GM19023 (cell line): ENCODE results near the gene LRRN3.
"Not testable (repeated sequence)": the region's sequence is repeated elsewhere in the genome, so short reads cannot be mapped to it uniquely, and the experiment has no call there.

ENCODE experiments used
- ATAC-seq: cut with Tn5 transposase; IDR thresholded peaks from one replicate; pipeline ENCODE4 v1.9.1; 2021; ENCODE audit warnings: mild to moderate bottlenecking, moderate library complexity; ENCODE audit not compliant: unreplicated experiment

Gene LRRN3

GRCh38 chr7:111090846-111091245, at the start of gene LRRN3:
Gene LRRN3, plus strand, starts transcription at chr7:111091127. Its CDS starts 31,646 bp downstream, at chr7:111122773.
- ATAC-seq = no peak

- no peak for ATAC-seq
These were observed 49.4 kb upstream of the LRRN3 start for GRCh38 chr7:111041577-111041976.

GRCh38 chr7:111042842-111043241, 48.1 kb upstream of the LRRN3 start:
- no peak for ATAC-seq

- ATAC-seq = peak; percentile 84
These were observed 47.4 kb upstream of the LRRN3 start for GRCh38 chr7:111043561-111043960.

GRCh38 chr7:111045449-111045848, 45.5 kb upstream of the LRRN3 start:
- ATAC-seq = no peak

- no peak for ATAC-seq
These were observed 43.3 kb upstream of the LRRN3 start for GRCh38 chr7:111047595-111047994.

GRCh38 chr7:111049971-111050680, 40.8 kb upstream of the LRRN3 start:
- ATAC-seq = no peak

- no peak for ATAC-seq
These were observed 40.0 kb upstream of the LRRN3 start for GRCh38 chr7:111050875-111051416.

- ATAC-seq = no peak
These were observed 39.1 kb upstream of the LRRN3 start for GRCh38 chr7:111051832-111052231.

GRCh38 chr7:111053035-111053434, 37.9 kb upstream of the LRRN3 start:
- no peak for ATAC-seq

- no peak for ATAC-seq
These were observed 34.6 kb upstream of the LRRN3 start for GRCh38 chr7:111056371-111056770.

- no peak for ATAC-seq
These were observed 33.9 kb upstream of the LRRN3 start for GRCh38 chr7:111057066-111057465.

GRCh38 chr7:111059833-111060232, 31.1 kb upstream of the LRRN3 start:
- ATAC-seq = no peak

GRCh38 chr7:111063166-111063565, 27.8 kb upstream of the LRRN3 start:
- ATAC-seq = no peak

GRCh38 chr7:111067251-111067650, 23.7 kb upstream of the LRRN3 start:
- no peak for ATAC-seq

- ATAC-seq = no peak
These were observed 23.2 kb upstream of the LRRN3 start for GRCh38 chr7:111067682-111068081.

- ATAC-seq = no peak
These were observed 22.3 kb upstream of the LRRN3 start for GRCh38 chr7:111068618-111069017.

- ATAC-seq = no peak
These were observed 19.4 kb upstream of the LRRN3 start for GRCh38 chr7:111071556-111071955.

GRCh38 chr7:111072658-111073057, 18.3 kb upstream of the LRRN3 start:
- not testable (repeated sequence) for ATAC-seq

GRCh38 chr7:111074071-111074747, 16.7 kb upstream of the LRRN3 start:
- no peak for ATAC-seq

- no peak for ATAC-seq
These were observed 16.2 kb upstream of the LRRN3 start for GRCh38 chr7:111074748-111075146.

- no peak for ATAC-seq
These were observed 15.4 kb upstream of the LRRN3 start for GRCh38 chr7:111075498-111075897.
